H54 (cell line): ENCODE results near the gene SLC39A8.
"Not testable (repeated sequence)": the region's sequence is repeated elsewhere in the genome, so short reads cannot be mapped to it uniquely, and the experiment has no call there.

ENCODE experiments used
- DNase-seq: peaks from one replicate; pipeline ENCODE4 v3.0.0; 2011; ENCODE audit warnings: low spot score, mixed read lengths; ENCODE audit not compliant: insufficient read length
- FAIRE-seq: peaks from 3 replicates; lab custom pipeline; 2011; peaks lifted over from hg19 to GRCh38; lab: Jason Lieb, UNC
- POLR2A ChIP-seq: IDR thresholded peaks from 2 replicates; pipeline ENCODE4 v1.6.1; 2011; ENCODE audit warnings: low read depth, mild to moderate bottlenecking, low read length

Gene SLC39A8

GRCh38 chr4:102253860-102254259, 91.4 kb downstream of the SLC39A8 start:
- DNase-seq (no peak), FAIRE-seq (no peak)
- TF ChIP-seq POLR2A = no peak

- TF ChIP-seq POLR2A = no peak
- DNase-seq = no peak
- no peak for FAIRE-seq
These were observed 93.1 kb downstream of the SLC39A8 start for GRCh38 chr4:102252171-102252570.

- TF ChIP-seq POLR2A = no peak
- no peak for FAIRE-seq
These were observed 94.9 kb downstream of the SLC39A8 start for GRCh38 chr4:102250341-102250740.

GRCh38 chr4:102247041-102247440, 98.2 kb downstream of the SLC39A8 start:
- FAIRE-seq (no peak), DNase-seq (no peak)
- no peak for TF ChIP-seq POLR2A

More at GRCh38 chr4:102250341-102250740, 94.9 kb downstream of the SLC39A8 start:
- no peak for DNase-seq

GRCh38 chr4:102246416-102246815, 98.9 kb downstream of the SLC39A8 start:
- TF ChIP-seq POLR2A = no peak
- FAIRE-seq (no peak), DNase-seq (no peak)

GRCh38 chr4:102244878-102245535, 100.3 kb downstream of the SLC39A8 start:
- DNase-seq (no peak), FAIRE-seq (no peak)
- TF ChIP-seq POLR2A = no peak

GRCh38 chr4:102243296-102243695, 102.0 kb downstream of the SLC39A8 start:
- DNase-seq, FAIRE-seq: not testable (repeated sequence)

- DNase-seq = no peak
- TF ChIP-seq POLR2A = no peak
- FAIRE-seq = no peak
These were observed 110.9 kb downstream of the SLC39A8 start for GRCh38 chr4:102234243-102234838.

- TF ChIP-seq POLR2A = no peak
- FAIRE-seq (no peak), DNase-seq (no peak)
These were observed 115.1 kb downstream of the SLC39A8 start for GRCh38 chr4:102230194-102230593.

GRCh38 chr4:102227388-102227787, 117.9 kb downstream of the SLC39A8 start:
- DNase-seq (no peak), FAIRE-seq (no peak)
- no peak for TF ChIP-seq POLR2A

- DNase-seq (no peak), FAIRE-seq (no peak)
- TF ChIP-seq POLR2A = no peak
These were observed 121.8 kb downstream of the SLC39A8 start for GRCh38 chr4:102223461-102223860.

GRCh38 chr4:102222838-102223409, 122.4 kb downstream of the SLC39A8 start:
- DNase-seq (no peak), FAIRE-seq (no peak)
- TF ChIP-seq POLR2A = no peak

GRCh38 chr4:102219129-102219528, 126.2 kb downstream of the SLC39A8 start:
- no peak for DNase-seq
- TF ChIP-seq POLR2A = no peak
- FAIRE-seq = no peak

GRCh38 chr4:102218656-102219055, 126.6 kb downstream of the SLC39A8 start:
- no peak for TF ChIP-seq POLR2A
- FAIRE-seq (no peak), DNase-seq (no peak)
